SK-N-SH treated with all-trans-retinoic acid at 6 μM for 48 hours (cell line): ENCODE data around the gene IFTAP.

ENCODE experiments used
- CREB5 ChIP-seq: fragments of 250-450 bp; sonication (Bioruptor Pico); IDR thresholded peaks from 2 replicates; pipeline ENCODE4 v1.5.1; 2020; ENCODE audit warnings: low read depth, mild to moderate bottlenecking, moderate library complexity
- PATZ1 ChIP-seq: fragments of 250-450 bp; sonication (Bioruptor Pico); IDR thresholded peaks from 2 replicates; pipeline ENCODE4 v1.8.0; 2020; ENCODE audit warnings: mild to moderate bottlenecking, moderate library complexity, borderline replicate concordance
- PPARA ChIP-seq: fragments of 250-450 bp; sonication (Bioruptor Pico); IDR thresholded peaks from 2 replicates; pipeline ENCODE4 v1.5.0; 2020; ENCODE audit warnings: mild to moderate bottlenecking, borderline replicate concordance
- RARB ChIP-seq: fragments of 250-450 bp; sonication (Bioruptor Pico); IDR thresholded peaks from 2 replicates; pipeline ENCODE4 v1.8.0; 2021; ENCODE audit warnings: mild to moderate bottlenecking, moderate library complexity
- TSHZ2 ChIP-seq: fragments of 250-450 bp; sonication (Bioruptor Pico); IDR thresholded peaks from 2 replicates; pipeline ENCODE4 v1.5.0; 2020; ENCODE audit warnings: mild to moderate bottlenecking, moderate library complexity
- ZNF565 ChIP-seq: fragments of 450-650 bp; formaldehyde crosslinking; conservative IDR thresholded peaks from 2 replicates; pipeline ENCODE4 v1.5.0; 2020; ENCODE audit warnings: low read depth, mild to moderate bottlenecking, moderate library complexity

GRCh38 chr11:36615826-36616225 lies 21.5 kb downstream of the IFTAP start:
- TF ChIP-seq CREB5 (CRISPR knock-in tag) (no peak), PPARA (CRISPR knock-in tag) (no peak), TSHZ2 (no peak), ZNF565 (CRISPR knock-in tag) (no peak), PATZ1 (CRISPR knock-in tag) (no peak), RARB (CRISPR knock-in tag) (no peak)
